NOMO-1 (cell line): ENCODE measurements around the gene LINC00237.

Experiments
- DNase-seq, 2 experiments: peaks; one replicate each; lab custom pipeline; 2025; ENCODE audit not compliant: unreplicated experiment in 2 of 2; lab: John Stamatoyannopoulos, UW

LINC00237 gene

GRCh38 chr20:21100578-21101452 lies 5.3 kb downstream of the LINC00237 start:
- DNase-seq = peak; percentile 86 to 92

GRCh38 chr20:21099751-21100577 lies 6.2 kb downstream of the LINC00237 start:
- peak; percentile 86 to 92 for DNase-seq

GRCh38 chr20:21096321-21097043 lies 9.7 kb downstream of the LINC00237 start:
- peak; percentile 21 to 44 for DNase-seq

GRCh38 chr20:21092806-21093205 lies 13.4 kb downstream of the LINC00237 start:
- DNase-seq = peak; percentile 22 to 39

GRCh38 chr20:21090721-21091120 lies 15.4 kb downstream of the LINC00237 start:
- DNase-seq = no peak

- DNase-seq = peak; percentile 79 to 98
Observed at GRCh38 chr20:21090111-21090618, 16.0 kb downstream of the LINC00237 start.

- peak in 1 of 2 experiments; percentile 10 for DNase-seq
Observed at GRCh38 chr20:21089391-21089790, 16.8 kb downstream of the LINC00237 start.

GRCh38 chr20:21087862-21088540 lies 18.2 kb downstream of the LINC00237 start:
- DNase-seq = no peak

GRCh38 chr20:21083825-21084325 lies 22.3 kb downstream of the LINC00237 start:
- peak; percentile 10 to 16 for DNase-seq

GRCh38 chr20:21082584-21082983 lies 23.6 kb downstream of the LINC00237 start:
- DNase-seq = no peak

- DNase-seq = no peak
Observed at GRCh38 chr20:21077809-21078345, 28.3 kb downstream of the LINC00237 start.

- no peak for DNase-seq
Observed at GRCh38 chr20:21076073-21076472, 30.1 kb downstream of the LINC00237 start.

- DNase-seq = no peak
Observed at GRCh38 chr20:21075471-21075870, 30.7 kb downstream of the LINC00237 start.

- DNase-seq = peak; percentile 38 to 82
Observed at GRCh38 chr20:21074605-21075336, 31.4 kb downstream of the LINC00237 start.

- no peak for DNase-seq
Observed at GRCh38 chr20:21067255-21067654, 38.9 kb downstream of the LINC00237 start.

GRCh38 chr20:21064924-21065323 lies 41.2 kb downstream of the LINC00237 start:
- no peak for DNase-seq

GRCh38 chr20:21063276-21063675 lies 42.9 kb downstream of the LINC00237 start:
- DNase-seq = no peak

GRCh38 chr20:21053002-21053762 lies 53.0 kb downstream of the LINC00237 start:
- DNase-seq = peak; percentile 36 to 37
